HepG2 (cell line): Measurements from ENCODE around the gene EHD1. TPM values are rescaled to one million over a fixed set of nuclear protein-coding genes. Genes with fewer than 3 reads are reported as not detected.

ENCODE experiments used
- BORCS8-MEF2B ChIP-seq: sonication (generic); formaldehyde crosslinking; IDR thresholded peaks from 2 replicates; pipeline ENCODE4 v1.8.0; 2022; ENCODE audit warnings: mild to moderate bottlenecking, missing genetic modification reagents
- FOXK1 ChIP-seq: sonication (generic); formaldehyde crosslinking; IDR thresholded peaks from 2 replicates; pipeline ENCODE4 v1.4.0; 2020; ENCODE audit warnings: low read depth, missing genetic modification reagents, borderline replicate concordance
- FOXK2 ChIP-seq: fragments of 450-650 bp; IDR thresholded peaks from 2 replicates; pipeline ENCODE4 v1.6.1; 2016
- GLI4 ChIP-seq: sonication (generic); formaldehyde crosslinking; IDR thresholded peaks from 2 replicates; pipeline ENCODE4 v1.5.1; 2020; ENCODE audit warnings: missing genetic modification reagents, mild to moderate bottlenecking, moderate library complexity, borderline replicate concordance
- GRHL1 ChIP-seq: sonication (generic); formaldehyde crosslinking; conservative IDR thresholded peaks from 2 replicates; pipeline ENCODE4 v1.8.0; 2022; ENCODE audit warnings: missing genetic modification reagents
- KDM2A ChIP-seq: sonication (generic); formaldehyde crosslinking; IDR thresholded peaks from 2 replicates; pipeline ENCODE4 v1.4.0; 2020; ENCODE audit warnings: low read depth, missing genetic modification reagents, borderline replicate concordance
- KDM5A ChIP-seq: fragments of 200-600 bp; sonication (generic); IDR thresholded peaks from 2 replicates; pipeline ENCODE4 v1.7.0; 2018; ENCODE audit warnings: antibody characterized with exemption, mild to moderate bottlenecking, low read length, borderline replicate concordance
- KMT2A ChIP-seq: sonication (generic); formaldehyde crosslinking; IDR thresholded peaks from 2 replicates; pipeline ENCODE4 v1.4.0; 2020; ENCODE audit warnings: missing genetic modification reagents
- MAFF ChIP-seq: IDR thresholded peaks from 2 replicates; pipeline ENCODE4 v1.6.1; 2011; ENCODE audit warnings: low read depth, low read length, improper control_type of control experiment
- MED1 ChIP-seq: sonication (generic); formaldehyde crosslinking; IDR thresholded peaks from 2 replicates; pipeline ENCODE4 v1.4.0; 2020; ENCODE audit warnings: missing genetic modification reagents
- NFIB ChIP-seq: sonication (generic); formaldehyde crosslinking; IDR thresholded peaks from 2 replicates; pipeline ENCODE4 v1.9.0; 2021; ENCODE audit warnings: missing genetic modification reagents, mild to moderate bottlenecking, borderline replicate concordance
- RELA ChIP-seq: sonication (generic); formaldehyde crosslinking; IDR thresholded peaks from 2 replicates; pipeline ENCODE4 v1.4.0; 2020; ENCODE audit warnings: missing genetic modification reagents
- RFXANK ChIP-seq: IDR thresholded peaks from 2 replicates; pipeline ENCODE4 v1.6.1; 2016
- XBP1 ChIP-seq: sonication (generic); formaldehyde crosslinking; IDR thresholded peaks from 2 replicates; pipeline ENCODE4 v1.5.0; 2020; ENCODE audit warnings: missing genetic modification reagents
- ZNF124 ChIP-seq: sonication (generic); formaldehyde crosslinking; IDR thresholded peaks from 2 replicates; pipeline ENCODE4 v1.4.0; 2020; ENCODE audit warnings: missing genetic modification reagents
- ZNF326 ChIP-seq: sonication (generic); formaldehyde crosslinking; IDR thresholded peaks from 2 replicates; pipeline ENCODE4 v1.4.0; 2020; ENCODE audit warnings: missing genetic modification reagents, borderline replicate concordance
- ZNF672 ChIP-seq: sonication (generic); formaldehyde crosslinking; IDR thresholded peaks from 2 replicates; pipeline ENCODE4 v1.8.1; 2022; ENCODE audit warnings: missing genetic modification reagents
- ZNF720 ChIP-seq: sonication (generic); formaldehyde crosslinking; IDR thresholded peaks from 2 replicates; pipeline ENCODE4 v1.4.0; 2020; ENCODE audit warnings: missing genetic modification reagents
- ZNF749 ChIP-seq: sonication (generic); formaldehyde crosslinking; IDR thresholded peaks from 2 replicates; pipeline ENCODE4 v1.8.0; 2022; ENCODE audit warnings: mild to moderate bottlenecking, missing genetic modification reagents, moderate library complexity, borderline replicate concordance
- polyA plus RNA-seq, 8 experiments: library from polyadenylated mRNA; depleted of rRNA in 3 of 8; stranded (reverse) in 7 of 8; unstranded in 1 of 8; fragments of >200 nt; fragmentation: Illumina TruSeq in 4 of 8; extraction: Trizol in 4 of 8; gene quantifications; 2 replicates each; pipeline versions ENCODE4 v1.2.1 to v1.2.3, GENCODE V29; 2011 to 2016; ENCODE audit warnings: low read depth in 4 of 8, missing spikeins in 1 of 8, mixed read lengths in 1 of 8; ENCODE audit not compliant: insufficient read depth in 1 of 8
- total RNA-seq, 5 experiments: library from RNA; depleted of rRNA; stranded (reverse); fragments of >200 nt; fragmentation: Illumina TruSeq; extraction: Trizol; gene quantifications; 2 replicates each; pipeline ENCODE4 v1.2.3, GENCODE V29; 2016; ENCODE audit warnings: low read depth in 1 of 5
- TF ChIP-seq, protein P1 (sequence below): sonication (generic); formaldehyde crosslinking; IDR thresholded peaks from 2 replicates; pipeline ENCODE4 v1.5.0; 2020; ENCODE audit warnings: missing genetic modification reagents
- TF ChIP-seq, protein P2 (sequence below): sonication (generic); formaldehyde crosslinking; IDR thresholded peaks from 2 replicates; pipeline ENCODE4 v1.5.0; 2020; ENCODE audit warnings: missing genetic modification reagents
- TF ChIP-seq, protein P3 (sequence below): sonication (generic); formaldehyde crosslinking; IDR thresholded peaks from 2 replicates; pipeline ENCODE4 v1.4.0; 2020; ENCODE audit warnings: mild to moderate bottlenecking, low read depth, missing genetic modification reagents

Gene EHD1
- total and polyA plus RNA-seq, 2 of the 13 experiments (the other 11 are each of a cell fraction or from before 2014, with no cell fraction given), result 23.6 to 26.6 TPM

GRCh38 chr11:64810271-64810890, 68.0 kb downstream of the EHD1 start, which contains the start of gene MEN1 (continued):
- TF ChIP-seq, protein P1, sequence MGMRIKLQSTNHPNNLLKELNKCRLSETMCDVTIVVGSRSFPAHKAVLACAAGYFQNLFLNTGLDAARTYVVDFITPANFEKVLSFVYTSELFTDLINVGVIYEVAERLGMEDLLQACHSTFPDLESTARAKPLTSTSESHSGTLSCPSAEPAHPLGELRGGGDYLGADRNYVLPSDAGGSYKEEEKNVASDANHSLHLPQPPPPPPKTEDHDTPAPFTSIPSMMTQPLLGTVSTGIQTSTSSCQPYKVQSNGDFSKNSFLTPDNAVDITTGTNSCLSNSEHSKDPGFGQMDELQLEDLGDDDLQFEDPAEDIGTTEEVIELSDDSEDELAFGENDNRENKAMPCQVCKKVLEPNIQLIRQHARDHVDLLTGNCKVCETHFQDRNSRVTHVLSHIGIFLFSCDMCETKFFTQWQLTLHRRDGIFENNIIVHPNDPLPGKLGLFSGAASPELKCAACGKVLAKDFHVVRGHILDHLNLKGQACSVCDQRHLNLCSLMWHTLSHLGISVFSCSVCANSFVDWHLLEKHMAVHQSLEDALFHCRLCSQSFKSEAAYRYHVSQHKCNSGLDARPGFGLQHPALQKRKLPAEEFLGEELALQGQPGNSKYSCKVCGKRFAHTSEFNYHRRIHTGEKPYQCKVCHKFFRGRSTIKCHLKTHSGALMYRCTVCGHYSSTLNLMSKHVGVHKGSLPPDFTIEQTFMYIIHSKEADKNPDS (CRISPR knock-in tag), result peak; percentile 77; the same call in 1 of the 2 replicates
- TF ChIP-seq FOXK1 (CRISPR knock-in tag) (peak; percentile 42; the same call in 1 of the 2 replicates), ZNF720 (CRISPR knock-in tag) (no peak), ZNF749 (no peak; the same call in 1 of the 2 replicates), KMT2A (CRISPR knock-in tag) (no peak), ZNF672 (CRISPR knock-in tag) (no peak), NFIB (CRISPR knock-in tag) (no peak), KDM2A (CRISPR knock-in tag) (peak; percentile 54), GLI4 (no peak), RFXANK (CRISPR knock-in tag) (no peak), RELA (CRISPR knock-in tag) (no peak), BORCS8-MEF2B (no peak), ZNF326 (CRISPR knock-in tag) (no peak), FOXK2 (no peak), GRHL1 (CRISPR knock-in tag) (no peak), MAFF (no peak), XBP1 (CRISPR knock-in tag) (no peak), MED1 (CRISPR knock-in tag) (peak; percentile 57; the same call in 1 of the 2 replicates), ZNF124 (CRISPR knock-in tag) (no peak), KDM5A (0 out of 2 replicates have a peak, but pooled peaks have one; percentile 39)
- TF ChIP-seq, protein P2, sequence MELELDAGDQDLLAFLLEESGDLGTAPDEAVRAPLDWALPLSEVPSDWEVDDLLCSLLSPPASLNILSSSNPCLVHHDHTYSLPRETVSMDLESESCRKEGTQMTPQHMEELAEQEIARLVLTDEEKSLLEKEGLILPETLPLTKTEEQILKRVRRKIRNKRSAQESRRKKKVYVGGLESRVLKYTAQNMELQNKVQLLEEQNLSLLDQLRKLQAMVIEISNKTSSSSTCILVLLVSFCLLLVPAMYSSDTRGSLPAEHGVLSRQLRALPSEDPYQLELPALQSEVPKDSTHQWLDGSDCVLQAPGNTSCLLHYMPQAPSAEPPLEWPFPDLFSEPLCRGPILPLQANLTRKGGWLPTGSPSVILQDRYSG (CRISPR knock-in tag), result no peak
- TF ChIP-seq, protein P3, sequence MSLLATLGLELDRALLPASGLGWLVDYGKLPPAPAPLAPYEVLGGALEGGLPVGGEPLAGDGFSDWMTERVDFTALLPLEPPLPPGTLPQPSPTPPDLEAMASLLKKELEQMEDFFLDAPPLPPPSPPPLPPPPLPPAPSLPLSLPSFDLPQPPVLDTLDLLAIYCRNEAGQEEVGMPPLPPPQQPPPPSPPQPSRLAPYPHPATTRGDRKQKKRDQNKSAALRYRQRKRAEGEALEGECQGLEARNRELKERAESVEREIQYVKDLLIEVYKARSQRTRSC (CRISPR knock-in tag), result no peak
